NCI-H2196 (cell line): ENCODE measurements around the gene OGFR.

Source experiments
- DNase-seq: peaks from one replicate; lab custom pipeline; 2025; ENCODE audit not compliant: unreplicated experiment; lab: John Stamatoyannopoulos, UW

The OGFR gene

GRCh38 chr20:62799459-62799858 lies 5.2 kb upstream of the OGFR start:
- DNase-seq = no peak

GRCh38 chr20:62799873-62800272 lies 4.8 kb upstream of the OGFR start:
- no peak for DNase-seq

- no peak for DNase-seq
These were observed 4.0 kb upstream of the OGFR start for GRCh38 chr20:62800314-62801259.

- no peak for DNase-seq
These were observed 3.2 kb upstream of the OGFR start for GRCh38 chr20:62801284-62802010.

- no peak for DNase-seq
These were observed 2.5 kb upstream of the OGFR start for GRCh38 chr20:62802026-62802712.

GRCh38 chr20:62804021-62804626 lies 511 bp upstream of the OGFR start:
- no peak for DNase-seq

- peak; percentile 12 for DNase-seq
These were observed 598 bp downstream of the OGFR start for GRCh38 chr20:62805155-62805710.

GRCh38 chr20:62805711-62806382 lies 1.2 kb downstream of the OGFR start:
- no peak for DNase-seq

GRCh38 chr20:62806383-62807050 lies 1.9 kb downstream of the OGFR start:
- no peak for DNase-seq

GRCh38 chr20:62807444-62808210 lies 3.0 kb downstream of the OGFR start:
- no peak for DNase-seq

GRCh38 chr20:62808211-62808865 lies 3.7 kb downstream of the OGFR start:
- DNase-seq = peak; percentile 66

- DNase-seq = no peak
These were observed 5.1 kb downstream of the OGFR start for GRCh38 chr20:62809530-62810428.

GRCh38 chr20:62811320-62811719 lies 6.7 kb downstream of the OGFR start:
- no peak for DNase-seq

- DNase-seq = no peak
These were observed 7.1 kb downstream of the OGFR start for GRCh38 chr20:62811720-62812119.

- DNase-seq = no peak
These were observed 7.7 kb downstream of the OGFR start for GRCh38 chr20:62812181-62812906.

GRCh38 chr20:62812907-62813200 lies 8.2 kb downstream of the OGFR start:
- DNase-seq = no peak

- DNase-seq = no peak
These were observed 9.0 kb downstream of the OGFR start for GRCh38 chr20:62813588-62813987.
